Muscle layer of duodenum (tissue), 2 donors: ENCODE data around the gene PPP1R3C.
A peak's percentile ranks its signal among the peaks of the same experiment; 100 is the strongest.

ENCODE experiments used
- H3K27ac ChIP-seq: one replicate; pipeline ENCODE4 v1.7.0; 2013; ENCODE audit warnings: mild to moderate bottlenecking, low read length
- H3K27me3 ChIP-seq: one replicate; pipeline ENCODE4 v1.7.0; 2013; ENCODE audit warnings: low read depth, mild to moderate bottlenecking, control low read depth, low read length
- H3K36me3 ChIP-seq, 2 donors: one replicate each; pipeline ENCODE4 v1.7.0; 2013; ENCODE audit warnings: low read length in 2 of 2, control low read depth in 1 of 2, mild to moderate bottlenecking in 1 of 2; ENCODE audit not compliant: insufficient read depth in 2 of 2, control insufficient read depth in 1 of 2
- H3K4me1 ChIP-seq, 2 donors: one replicate each; pipeline ENCODE4 v1.7.0; 2013; ENCODE audit warnings: low read length in 2 of 2, mild to moderate bottlenecking in 2 of 2, control low read depth in 1 of 2, moderate library complexity in 1 of 2; ENCODE audit not compliant: insufficient read depth in 2 of 2, control insufficient read depth in 1 of 2
- H3K4me3 ChIP-seq, 2 donors: one replicate each; pipeline ENCODE4 v1.7.0; 2013; ENCODE audit warnings: low read length in 2 of 2, low read depth in 1 of 2, mild to moderate bottlenecking in 1 of 2
- H3K9me3 ChIP-seq, 2 donors: one replicate each; pipeline ENCODE4 v1.7.0; 2013; ENCODE audit warnings: low read length in 2 of 2, control low read depth in 1 of 2, mild to moderate bottlenecking in 1 of 2; ENCODE audit not compliant: control insufficient read depth in 1 of 2
- donor health status: healthy.

The PPP1R3C gene

GRCh38 chr10:91653219-91653870, 20.5 kb upstream of the PPP1R3C start:
- Histone ChIP-seq H3K4me3 (no peak overlapping the region), H3K27ac (no peak overlapping the region), H3K27me3 (no peaks in the 10 kb centered on the region), H3K36me3 (no peaks in the 10 kb centered on the region), H3K4me1 (no peaks in the 10 kb centered on the region), H3K9me3 (peaks cover 4% of the 10 kb centered on the region in 2 donors)

GRCh38 chr10:91652364-91652763, 19.5 kb upstream of the PPP1R3C start:
- Histone ChIP-seq H3K27me3 (no peaks in the 10 kb centered on the region), H3K4me3 (no peak overlapping the region), H3K36me3 (no peaks in the 10 kb centered on the region), H3K27ac (no peak overlapping the region), H3K4me1 (no peaks in the 10 kb centered on the region), H3K9me3 (no peaks in the 10 kb centered on the region)

- Histone ChIP-seq H3K27me3 (no peaks in the 10 kb centered on the region), H3K4me3 (no peak overlapping the region), H3K9me3 (no peaks in the 10 kb centered on the region), H3K27ac (no peak overlapping the region), H3K4me1 (no peaks in the 10 kb centered on the region), H3K36me3 (no peaks in the 10 kb centered on the region)
These were observed 10.8 kb upstream of the PPP1R3C start for GRCh38 chr10:91643700-91644099.

- no peaks in the 10 kb centered on the region for H3K27me3 ChIP-seq
These were observed 10.2 kb upstream of the PPP1R3C start for GRCh38 chr10:91642831-91643692.

GRCh38 chr10:91636892-91637291, 4.0 kb upstream of the PPP1R3C start:
- Histone ChIP-seq H3K4me1 (peaks cover 4 to 7% of the 10 kb centered on the region in 2 donors), H3K27ac (no peak overlapping the region), H3K36me3 (no peaks in the 10 kb centered on the region), H3K4me3 (no peak overlapping the region), H3K9me3 (no peaks in the 10 kb centered on the region), H3K27me3 (no peaks in the 10 kb centered on the region)

More at GRCh38 chr10:91642831-91643692, 10.2 kb upstream of the PPP1R3C start:
- no peaks in the 10 kb centered on the region for H3K36me3 ChIP-seq
- H3K4me1 ChIP-seq, result no peaks in the 10 kb centered on the region
- H3K9me3 ChIP-seq, result no peaks in the 10 kb centered on the region
- no peak overlapping the region for H3K4me3 ChIP-seq
- no peak overlapping the region for H3K27ac ChIP-seq

- no peaks in the 10 kb centered on the region for H3K27me3 ChIP-seq
- H3K27ac ChIP-seq, result no peak overlapping the region
- peaks cover 0 to 7% of the 10 kb centered on the region in 2 donors for H3K36me3 ChIP-seq
- no peak overlapping the region for H3K4me3 ChIP-seq
- H3K4me1 ChIP-seq, result peaks cover 4 to 7% of the 10 kb centered on the region in 2 donors
- no peaks in the 10 kb centered on the region for H3K9me3 ChIP-seq
These were observed 2.8 kb upstream of the PPP1R3C start for GRCh38 chr10:91635401-91636400.

GRCh38 chr10:91634898-91635297, 2.0 kb upstream of the PPP1R3C start:
- H3K4me1 ChIP-seq, result peaks cover 6 to 14% of the 10 kb centered on the region in 2 donors
- no peaks in the 10 kb centered on the region for H3K9me3 ChIP-seq
- no peak overlapping the region for H3K27ac ChIP-seq
- H3K27me3 ChIP-seq, result no peaks in the 10 kb centered on the region
- no peak overlapping the region for H3K4me3 ChIP-seq
- peaks cover 6 to 15% of the 10 kb centered on the region in 2 donors for H3K36me3 ChIP-seq

GRCh38 chr10:91634246-91634645, 1.4 kb upstream of the PPP1R3C start:
- Histone ChIP-seq H3K4me1 (peaks cover 8 to 20% of the 10 kb centered on the region in 2 donors), H3K27ac (peak overlapping the region; percentile 79), H3K4me3 (no peak overlapping the region), H3K27me3 (no peaks in the 10 kb centered on the region), H3K9me3 (no peaks in the 10 kb centered on the region), H3K36me3 (peaks cover 8 to 18% of the 10 kb centered on the region in 2 donors)

- no peaks in the 10 kb centered on the region for H3K27me3 ChIP-seq
- peaks cover 8 to 23% of the 10 kb centered on the region in 2 donors for H3K36me3 ChIP-seq
- H3K4me3 ChIP-seq, result peak overlapping the region; percentile 64 to 83
- peak overlapping the region; percentile 61 for H3K27ac ChIP-seq
- peaks cover 12 to 31% of the 10 kb centered on the region in 2 donors for H3K4me1 ChIP-seq
- H3K9me3 ChIP-seq, result no peaks in the 10 kb centered on the region
These were observed 2.2 kb downstream of the PPP1R3C start for GRCh38 chr10:91630625-91631024.

GRCh38 chr10:91629715-91630549, 2.9 kb downstream of the PPP1R3C start:
- Histone ChIP-seq H3K4me1 (peaks cover 12 to 31% of the 10 kb centered on the region in 2 donors), H3K4me3 (peak overlapping the region; percentile 64 to 83), H3K36me3 (peaks cover 8 to 28% of the 10 kb centered on the region in 2 donors), H3K9me3 (no peaks in the 10 kb centered on the region), H3K27ac (peak overlapping the region; percentile 61), H3K27me3 (no peaks in the 10 kb centered on the region)
